GM18498 (cell line): Measurements from ENCODE around the gene LAMA3.

Experiments used
- ATAC-seq: cut with Tn5 transposase; IDR thresholded peaks from one replicate; pipeline ENCODE4 v1.9.1; 2021; ENCODE audit warnings: mild to moderate bottlenecking, moderate library complexity; ENCODE audit not compliant: unreplicated experiment

LAMA3 gene

DNA sequence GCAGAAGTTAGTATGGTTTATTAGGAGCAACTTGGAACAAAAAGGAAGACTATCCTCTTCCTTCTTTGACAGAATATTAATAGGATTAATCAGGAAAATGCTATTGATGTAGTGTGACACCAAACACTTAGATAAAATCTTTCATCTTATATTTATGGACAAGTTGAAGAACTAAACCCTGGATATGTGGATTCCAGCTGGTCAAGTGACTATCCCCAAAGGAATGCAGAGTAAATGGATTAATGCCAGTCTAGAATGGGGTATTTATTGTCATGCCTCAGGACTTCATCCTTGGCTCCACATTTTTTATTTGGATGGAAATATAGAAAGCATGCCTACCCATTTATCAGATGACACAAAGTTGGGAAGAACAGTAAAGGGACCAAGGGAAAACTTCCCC lies 201.3 kb downstream of the LAMA3 start:
- ATAC-seq: no peak

GRCh38 chr18:23893653-23894052 lies 204.4 kb downstream of the LAMA3 start:
- ATAC-seq: no peak

- ATAC-seq: no peak
Observed at GRCh38 chr18:23894661-23895175, 205.5 kb downstream of the LAMA3 start.

DNA sequence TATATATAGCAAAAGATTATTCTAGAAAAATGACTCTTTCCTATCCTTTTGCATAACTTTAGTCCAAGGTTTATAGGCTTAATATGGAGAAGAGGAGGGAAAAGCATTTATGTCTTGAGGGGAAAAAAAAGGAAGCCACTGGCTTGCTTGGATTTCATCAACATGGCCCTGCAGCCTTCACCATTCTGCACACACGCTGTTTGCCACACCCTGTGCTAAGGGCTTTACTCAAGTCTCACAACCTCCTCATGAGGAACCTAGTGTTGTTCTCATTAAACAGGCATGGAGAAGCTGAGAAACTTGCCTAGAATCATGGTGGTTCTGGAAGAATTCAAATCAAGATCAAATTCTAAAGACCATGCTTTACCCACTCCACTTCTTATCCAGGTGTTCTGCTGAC lies 208.0 kb downstream of the LAMA3 start:
- ATAC-seq: no peak

- ATAC-seq: no peak
Observed at GRCh38 chr18:23897733-23898132, 208.5 kb downstream of the LAMA3 start.

GRCh38 chr18:23900994-23901393 lies 211.7 kb downstream of the LAMA3 start:
- no peak for ATAC-seq

- ATAC-seq: no peak
Observed at GRCh38 chr18:23902396-23902795, 213.1 kb downstream of the LAMA3 start.

GRCh38 chr18:23903971-23904370 lies 214.7 kb downstream of the LAMA3 start:
- no peak for ATAC-seq

GRCh38 chr18:23906658-23907057 lies 217.4 kb downstream of the LAMA3 start:
- no peak for ATAC-seq

DNA sequence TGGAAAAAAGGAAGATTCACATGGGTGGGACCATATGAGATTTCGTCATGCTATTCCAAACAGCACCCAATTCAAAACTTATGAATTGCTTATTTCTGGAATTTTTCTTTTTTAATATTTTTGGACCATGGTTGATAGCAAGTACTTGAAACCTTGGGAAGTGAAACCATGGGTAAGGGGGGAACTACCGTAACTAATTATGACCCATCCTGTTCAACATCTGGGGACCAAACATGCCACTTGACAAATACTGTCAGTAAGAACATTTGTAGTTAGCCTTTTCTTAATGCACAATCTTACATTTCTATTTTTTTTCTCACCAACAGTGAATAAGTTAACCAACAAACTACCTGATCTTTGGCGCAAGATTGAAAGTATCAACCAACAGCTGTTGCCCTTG lies 219.6 kb downstream of the LAMA3 start:
- no peak for ATAC-seq

DNA sequence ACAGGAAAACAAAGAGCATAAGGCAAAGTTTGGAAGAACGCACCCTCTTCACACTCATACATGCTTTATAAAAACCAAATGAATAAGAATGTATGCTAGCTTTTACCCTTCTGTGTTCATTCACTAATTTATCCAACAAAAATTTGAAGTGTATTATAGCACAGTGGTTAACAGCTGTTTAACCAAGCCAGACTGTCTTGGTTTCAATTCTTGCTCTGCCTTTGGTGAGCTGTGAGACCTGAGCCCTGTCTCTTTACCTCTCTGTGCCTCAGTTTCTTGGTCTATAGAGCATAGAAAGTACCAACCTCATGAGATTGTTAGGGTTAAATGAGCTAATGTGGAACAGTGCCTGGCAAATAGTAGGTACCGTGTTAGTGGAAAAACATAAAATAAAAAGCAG lies 220.8 kb downstream of the LAMA3 start:
- ATAC-seq: no peak

DNA sequence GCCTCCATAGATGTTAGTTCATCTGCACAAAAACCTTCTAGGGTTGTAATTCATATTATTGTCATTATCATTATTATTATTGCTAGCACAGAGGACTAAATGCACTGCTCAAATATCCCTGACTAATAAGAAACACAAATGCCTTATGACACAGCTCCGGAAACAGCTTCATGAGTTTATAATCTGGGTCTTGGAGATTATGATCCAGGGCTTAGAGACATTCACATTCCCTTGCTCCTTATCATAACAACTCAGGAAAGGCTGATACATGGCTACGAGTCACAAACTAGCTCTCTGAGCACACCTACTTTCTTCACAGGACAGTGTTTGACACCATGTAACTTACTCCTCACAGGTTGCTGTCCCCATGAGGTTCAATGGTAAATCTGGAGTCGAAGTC lies 223.1 kb downstream of the LAMA3 start:
- ATAC-seq: no peak

DNA sequence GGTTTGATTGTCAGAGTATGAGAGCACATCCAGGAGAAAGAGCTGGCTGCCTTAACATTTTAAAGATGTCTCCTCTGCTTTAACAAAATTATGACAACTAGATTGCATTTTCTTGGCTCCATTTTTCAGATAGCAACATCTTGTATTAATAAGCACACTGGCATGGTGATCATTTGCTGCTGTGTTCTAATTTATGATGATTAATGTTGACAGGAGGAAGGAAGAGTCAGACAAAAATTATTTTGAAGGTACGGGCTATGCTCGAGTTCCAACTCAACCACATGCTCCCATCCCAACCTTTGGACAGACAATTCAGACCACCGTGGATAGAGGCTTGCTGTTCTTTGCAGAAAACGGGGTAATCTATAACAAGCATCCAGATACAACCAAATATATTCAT lies 227.1 kb downstream of the LAMA3 start:
- ATAC-seq: no peak

- no peak for ATAC-seq
Observed at GRCh38 chr18:23918395-23919032, 229.3 kb downstream of the LAMA3 start.

DNA sequence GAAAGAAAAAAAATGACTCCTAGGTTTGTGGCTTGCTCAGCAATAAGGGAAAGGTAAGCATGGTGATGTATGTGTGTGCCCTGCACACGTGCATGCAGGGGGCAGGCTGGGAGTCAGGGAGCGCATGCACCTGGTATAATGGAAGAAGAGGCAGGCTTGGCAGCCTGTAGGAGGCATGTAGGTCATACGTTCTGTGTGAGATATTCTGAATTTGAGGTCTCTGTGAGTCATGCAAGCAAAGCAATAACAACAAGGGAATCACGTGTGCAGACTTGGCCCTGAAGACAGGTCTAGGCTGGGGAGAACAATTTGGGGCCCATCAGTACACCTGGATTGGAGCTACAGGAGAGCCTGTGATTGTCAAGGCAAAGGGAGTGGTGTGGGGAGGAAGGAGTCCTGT lies 230.8 kb downstream of the LAMA3 start:
- no peak for ATAC-seq

DNA sequence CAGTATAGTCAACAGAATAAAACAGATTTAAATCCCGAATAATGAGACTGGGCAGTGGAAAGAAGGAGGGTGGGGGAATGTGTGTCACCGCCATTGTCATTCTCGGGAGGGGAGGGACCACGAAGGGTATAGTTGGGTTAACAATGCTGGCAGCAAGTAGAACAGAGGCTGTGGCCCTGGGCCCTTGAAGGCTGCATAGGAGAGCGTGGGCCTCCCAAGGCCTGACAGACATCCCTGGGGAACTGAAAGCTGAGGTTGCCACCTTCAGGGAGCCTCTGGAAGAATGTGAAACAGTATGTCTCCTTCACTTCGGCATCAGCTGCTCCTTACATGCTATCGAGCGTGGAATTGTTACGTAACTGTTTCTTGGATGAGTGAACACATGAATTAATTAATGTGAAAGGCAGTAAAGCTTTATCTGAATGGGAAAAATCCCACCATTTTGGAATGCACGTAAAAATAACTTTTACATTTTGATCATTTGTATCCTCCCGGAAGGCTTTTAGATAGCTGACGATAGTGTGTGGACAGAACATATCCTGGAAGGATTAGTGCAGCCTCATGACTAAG lies 232.5 kb downstream of the LAMA3 start:
- ATAC-seq: no peak

DNA sequence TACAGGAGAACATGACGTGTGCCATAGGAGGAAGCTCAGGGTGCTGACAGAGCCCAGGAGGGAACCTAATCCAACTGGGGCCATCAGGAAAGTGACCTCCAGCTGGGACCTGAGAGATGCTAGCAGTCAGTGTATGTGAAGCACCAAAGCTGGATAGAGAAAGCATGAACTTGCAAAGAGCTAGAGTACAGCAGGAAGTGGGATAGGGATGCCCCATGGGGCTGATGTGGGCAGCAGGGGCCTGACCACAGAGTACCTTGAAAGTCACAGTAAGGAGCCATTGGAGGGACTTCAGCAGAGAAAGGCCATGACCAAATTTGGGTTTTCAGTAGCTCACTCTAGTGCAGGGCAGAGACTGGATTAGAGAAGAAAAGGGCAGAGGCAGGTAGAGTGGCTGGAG lies 233.7 kb downstream of the LAMA3 start:
- ATAC-seq: no peak

- no peak for ATAC-seq
Observed at GRCh38 chr18:23924813-23925212, 235.6 kb downstream of the LAMA3 start.

DNA sequence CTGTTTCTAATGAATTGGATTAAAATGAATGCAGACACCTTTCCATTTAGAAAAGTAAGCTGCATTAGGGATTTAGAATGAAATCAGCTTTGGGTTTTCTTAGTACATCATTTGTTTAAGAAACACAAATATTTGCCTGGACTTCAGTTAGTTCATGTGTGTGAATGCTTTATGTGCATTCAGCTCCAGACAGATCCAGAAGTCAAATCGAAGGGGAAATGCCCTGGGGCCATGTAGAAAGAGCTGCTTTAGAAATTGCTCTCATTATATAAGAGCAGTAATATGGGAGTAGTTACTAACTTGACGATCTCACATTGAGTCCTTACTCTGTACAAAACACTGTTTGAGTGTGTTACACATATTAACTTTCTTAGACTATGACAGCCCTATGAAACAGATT lies 237.3 kb downstream of the LAMA3 start:
- ATAC-seq: no peak

DNA sequence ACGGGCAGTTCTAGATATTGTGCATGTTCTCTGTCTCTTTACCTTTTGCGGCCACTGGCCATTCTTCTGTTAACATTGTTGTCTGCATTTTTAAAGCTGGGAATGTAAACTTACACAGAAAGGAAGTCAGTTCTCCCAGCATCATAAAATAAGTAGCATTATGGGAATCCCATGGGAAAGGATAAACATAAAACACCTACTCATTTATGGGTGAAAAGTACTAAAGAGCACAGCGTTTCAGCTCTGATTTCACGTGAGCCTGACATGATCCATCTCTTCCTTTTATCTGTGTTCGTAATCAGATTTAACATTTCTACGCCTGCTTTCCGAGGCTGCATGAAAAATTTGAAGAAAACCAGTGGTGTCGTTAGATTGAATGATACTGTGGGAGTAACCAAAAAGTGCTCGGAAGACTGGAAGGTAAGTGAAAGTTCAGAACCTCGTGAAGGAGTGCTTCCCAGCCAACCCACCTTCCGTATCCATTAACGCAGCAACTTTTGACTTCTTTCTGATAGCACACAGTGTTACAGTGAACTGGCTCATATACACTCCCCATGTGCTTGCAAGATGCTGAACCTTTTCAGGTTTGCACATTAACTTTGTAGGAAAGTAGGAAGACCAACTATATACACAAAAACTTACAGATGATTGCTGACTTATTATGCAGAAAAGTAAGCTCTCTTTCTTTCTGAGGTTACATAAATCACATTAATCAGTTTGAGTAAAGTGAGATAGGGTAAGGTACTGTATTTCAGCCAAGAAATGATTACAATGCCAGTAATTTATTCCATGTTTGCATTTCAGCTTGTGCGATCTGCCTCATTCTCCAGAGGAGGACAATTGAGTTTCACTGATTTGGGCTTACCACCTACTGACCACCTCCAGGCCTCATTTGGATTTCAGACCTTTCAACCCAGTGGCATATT lies 238.8 kb downstream of the LAMA3 start:
- ATAC-seq: no peak

- no peak for ATAC-seq
Observed at GRCh38 chr18:23929362-23929930, 240.2 kb downstream of the LAMA3 start.
